Measurements from ENCODE around the gene WDR5. TPM values are rescaled to one million over a fixed set of nuclear protein-coding genes. Genes with fewer than 3 reads are reported as not detected.

Gene WDR5
- polyA plus RNA-seq, 1 of the 3 experiments (the other 2 are of a cell fraction) = 36.6 TPM

DNA sequence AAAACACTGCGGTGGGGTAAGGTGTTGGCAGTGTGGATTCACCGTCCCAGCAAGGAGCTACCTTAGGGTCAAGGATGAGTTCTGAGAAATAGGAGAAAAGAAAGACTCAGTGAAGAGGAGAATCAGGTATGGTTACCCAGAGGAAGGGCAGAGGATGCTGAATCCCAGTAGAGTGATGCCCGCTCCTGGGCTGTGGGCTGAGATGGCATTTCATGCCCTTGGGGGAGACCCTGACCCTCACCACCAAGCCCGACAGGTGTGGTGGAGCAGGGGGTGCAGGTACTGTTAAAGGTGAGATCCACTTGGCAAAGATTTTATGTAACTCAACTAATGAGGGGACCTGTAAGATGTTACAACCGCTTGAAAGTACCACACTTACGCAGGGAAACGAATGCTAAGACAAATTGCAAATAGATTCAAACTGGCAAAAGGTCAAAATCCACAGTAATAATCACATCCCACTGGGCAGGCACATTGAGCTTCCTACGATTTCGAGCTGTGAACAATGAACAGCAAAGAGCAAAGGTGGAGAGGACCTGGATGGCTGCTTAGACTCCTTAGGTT lies 26.4 kb downstream of the WDR5 start (continued):
- TF ChIP-seq RCOR1 (IDR thresholded peaks at IDR 0.05; ENCODE audit: low read length) (no peak), NFIC (IDR thresholded peaks at IDR 0.05; ENCODE audit: borderline replicate concordance) (no peak), JUND (IDR thresholded peaks at IDR 0.05) (no peak)

- ChIA-PET CTCF (interaction anchor here (1.4 to 4.4 kb wide), 2 partner anchors 8 to 280 kb away, joined by 4 to 27 read pairs; no protein-coding TSS in a partner anchor), POLR2A (no interaction called here)
- Histone ChIP-seq H3K27me3 (ENCODE audit: insufficient read depth) (no peaks in the 10 kb centered on the region), H4K20me1 (ENCODE audit: insufficient read depth) (no peaks in the 10 kb centered on the region), H3F3A (replicated peaks; ENCODE audit: insufficient read depth) (peaks cover 19% of the 10 kb centered on the region), H3K4me1 (ENCODE audit: control insufficient read depth in 1 of 2, insufficient read depth in 2 of 2, low read depth in 1 of 2, low read length in 1 of 2) (no peaks in the 10 kb centered on the region; a peak in 2 of 4 replicates), H3K9me3 (no peaks in the 10 kb centered on the region), H3K4me3 (ENCODE audit: low read depth in 2 of 2, low read length in 1 of 2) (no peak overlapping the region), H2AFZ (ENCODE audit: low read depth) (no peak overlapping the region), H3K79me2 (ENCODE audit: insufficient read depth) (peaks cover 4% of the 10 kb centered on the region; the same call in 1 of the 2 replicates), H3K36me3 (replicated peaks in 1 of 2; ENCODE audit: control insufficient read depth in 1 of 2, insufficient read depth in 2 of 2, low read length in 1 of 2) (peaks cover 3 to 12% of the 10 kb centered on the region in 2 experiments), H3K27ac (ENCODE audit: low read depth in 2 of 2, low read length in 1 of 2) (no peak overlapping the region), H3K9me2 (no peaks in the 10 kb centered on the region), H3K4me2 (no peak overlapping the region), H3K9ac (no peak overlapping the region)
- WGBS (ENCODE audit: low lambda C conversion rate) = 92% methylated on average over 18 of the region's 24 CpGs
- TF ChIP-seq SMC3 (IDR thresholded peaks at IDR 0.05; ENCODE audit: low read depth, low read length) (no peak), FOXJ3 (CRISPR knock-in tag; IDR thresholded peaks at IDR 0.05) (no peak), POLR2AphosphoS5 (IDR thresholded peaks at IDR 0.05; ENCODE audit: low read depth, low read length) (no peak), GATA2 (CRISPR knock-in tag; IDR thresholded peaks at IDR 0.05) (no peak), RCOR1 (IDR thresholded peaks at IDR 0.05; ENCODE audit: low read length) (no peak), FOXM1 (IDR thresholded peaks at IDR 0.05; ENCODE audit: low read depth) (no peak), SIN3A (IDR thresholded peaks at IDR 0.05; ENCODE audit: borderline replicate concordance, low read depth, low read length) (no peak), CHD2 (IDR thresholded peaks at IDR 0.05; ENCODE audit: low read length, partially characterized antibody) (no peak), MXI1 (IDR thresholded peaks at IDR 0.05; ENCODE audit: low read depth, low read length) (no peak), JUND (IDR thresholded peaks at IDR 0.05) (no peak), NFIC (IDR thresholded peaks at IDR 0.05; ENCODE audit: borderline replicate concordance) (no peak), TEAD4 (IDR thresholded peaks at IDR 0.05; ENCODE audit: borderline replicate concordance, insufficient read depth) (no peak), PBX3 (IDR thresholded peaks at IDR 0.05) (no peak), RAD21 (IDR thresholded peaks at IDR 0.05; ENCODE audit: low read length) (no peak), IRF3 (IDR thresholded peaks at IDR 0.05; ENCODE audit: low read depth, low read length) (no peak), YY1 (IDR thresholded peaks at IDR 0.05; ENCODE audit: low read depth) (no peak), TCF12 (IDR thresholded peaks at IDR 0.05) (no peak), MAX (IDR thresholded peaks at IDR 0.05; ENCODE audit: low read depth) (no peak)
- TF ChIP-seq, protein P1, sequence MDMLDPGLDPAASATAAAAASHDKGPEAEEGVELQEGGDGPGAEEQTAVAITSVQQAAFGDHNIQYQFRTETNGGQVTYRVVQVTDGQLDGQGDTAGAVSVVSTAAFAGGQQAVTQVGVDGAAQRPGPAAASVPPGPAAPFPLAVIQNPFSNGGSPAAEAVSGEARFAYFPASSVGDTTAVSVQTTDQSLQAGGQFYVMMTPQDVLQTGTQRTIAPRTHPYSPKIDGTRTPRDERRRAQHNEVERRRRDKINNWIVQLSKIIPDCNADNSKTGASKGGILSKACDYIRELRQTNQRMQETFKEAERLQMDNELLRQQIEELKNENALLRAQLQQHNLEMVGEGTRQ (IDR thresholded peaks at IDR 0.05; ENCODE audit: borderline replicate concordance, low read depth, low read length) = no peak
- DNase-seq = no peak
Measured at GRCh38 chr9:134162926-134163370, 27.1 kb downstream of the WDR5 start.
